ENCODE data around the gene GAST. TPM values are rescaled to one million over a fixed set of nuclear protein-coding genes. Genes with fewer than 3 reads are reported as not detected.

GAST gene
- total RNA-seq, 1 experiment from 2014 or later: not detected

- ChIA-PET CTCF (interaction anchor here (0.5 to 1.0 kb wide), 3 partner anchors 10 to 602 kb away, joined by 3 read pairs; partner anchors contain the start of gene EIF1), POLR2A (ENCODE audit: unreplicated experiment) (no interaction called here)
- Histone ChIP-seq H3K4me1 (ENCODE audit: insufficient read depth, low read length) (peaks cover 13% of the 10 kb centered on the region), H3K9ac (ENCODE audit: low read length) (peak overlapping the region; percentile 13; the same call in 1 of the 2 replicates), H3K27me3 (ENCODE audit: low read length) (no peaks in the 10 kb centered on the region), H3K4me3 (ENCODE audit: low read length) (peak overlapping the region; percentile 46), H4K20me1 (ENCODE audit: low read length) (no peaks in the 10 kb centered on the region), H3K27ac (ENCODE audit: low read length) (peak overlapping the region; percentile 78), H3K4me2 (ENCODE audit: low read length) (peak overlapping the region; percentile 76), H3K36me3 (ENCODE audit: low read depth, low read length) (no peaks in the 10 kb centered on the region), H3K9me3 (ENCODE audit: low read length) (no peaks in the 10 kb centered on the region), H3F3A (ENCODE audit: low read length, unreplicated experiment) (no peaks in the 10 kb centered on the region), H3K9me2 (replicated peaks; ENCODE audit: low read length) (no peaks in the 10 kb centered on the region), H2AFZ (ENCODE audit: low read length) (peak overlapping the region; percentile 69), H3K79me2 (ENCODE audit: low read length) (no peaks in the 10 kb centered on the region)
- TSS peak; percentile 77 for BruUV-seq (replicated peaks)
- TF ChIP-seq EZH2phosphoT487 (IDR thresholded peaks at IDR 0.05; ENCODE audit: borderline replicate concordance, low read length) (no peak), EZH2 (IDR thresholded peaks at IDR 0.05; ENCODE audit: low read length, unreplicated experiment) (no peak), CTCF (conservative IDR thresholded peaks at IDR 0.05; ENCODE audit: low read depth, low read length) (no peak)
- ATAC-seq (peak; percentile 48), DNase-seq (peak; percentile 30)
- intact Hi-C loops (cut with micrococcal nuclease): no loop called here
Observed at GRCh38 chr17:41678411-41678906, 33.7 kb upstream of the GAST start.

GRCh38 chr17:41678907-41679739 lies 33.0 kb upstream of the GAST start:
- peak overlapping the region; percentile 76 for H3K4me2 ChIP-seq (ENCODE audit: low read length)
- H3K9me2 ChIP-seq (replicated peaks; ENCODE audit: low read length): no peaks in the 10 kb centered on the region
- POLR2A ChIA-PET (ENCODE audit: unreplicated experiment): no interaction called here
- peak overlapping the region; percentile 13; the same call in 1 of the 2 replicates for H3K9ac ChIP-seq (ENCODE audit: low read length)
- peak overlapping the region; percentile 46 for H3K4me3 ChIP-seq (ENCODE audit: low read length)
- no peaks in the 10 kb centered on the region for H3K36me3 ChIP-seq (ENCODE audit: low read depth, low read length)
- ATAC-seq: peak; percentile 64
- no peaks in the 10 kb centered on the region for H3F3A ChIP-seq (ENCODE audit: low read length, unreplicated experiment)
- H3K9me3 ChIP-seq (ENCODE audit: low read length): no peaks in the 10 kb centered on the region
- no peaks in the 10 kb centered on the region for H3K27me3 ChIP-seq (ENCODE audit: low read length)
- CTCF ChIA-PET: interaction anchor here (0.5 to 1.0 kb wide), 2 partner anchors 9 to 17 kb away, joined by 3 read pairs; partner anchors contain the start of gene EIF1
- intact Hi-C loops (cut with micrococcal nuclease): no loop called here
- TF ChIP-seq CTCF (conservative IDR thresholded peaks at IDR 0.05; ENCODE audit: low read depth, low read length) (peak; percentile 24; the same call in 1 of the 2 replicates), EZH2phosphoT487 (IDR thresholded peaks at IDR 0.05; ENCODE audit: borderline replicate concordance, low read length) (no peak), EZH2 (IDR thresholded peaks at IDR 0.05; ENCODE audit: low read length, unreplicated experiment) (no peak)
- BruUV-seq (replicated peaks): no TSS peak
- no peaks in the 10 kb centered on the region for H3K79me2 ChIP-seq (ENCODE audit: low read length)
- H4K20me1 ChIP-seq (ENCODE audit: low read length): no peaks in the 10 kb centered on the region
- peak overlapping the region; percentile 78 for H3K27ac ChIP-seq (ENCODE audit: low read length)
- H2AFZ ChIP-seq (ENCODE audit: low read length): peak overlapping the region; percentile 69
- H3K4me1 ChIP-seq (ENCODE audit: insufficient read depth, low read length): peaks cover 13% of the 10 kb centered on the region
- peak; percentile 40 for DNase-seq
